ENCODE measurements around the gene LILRA2.
"Not testable (repeated sequence)": the region's sequence is repeated elsewhere in the genome, so short reads cannot be mapped to it uniquely, and the experiment has no call there.

The LILRA2 gene

DNA sequence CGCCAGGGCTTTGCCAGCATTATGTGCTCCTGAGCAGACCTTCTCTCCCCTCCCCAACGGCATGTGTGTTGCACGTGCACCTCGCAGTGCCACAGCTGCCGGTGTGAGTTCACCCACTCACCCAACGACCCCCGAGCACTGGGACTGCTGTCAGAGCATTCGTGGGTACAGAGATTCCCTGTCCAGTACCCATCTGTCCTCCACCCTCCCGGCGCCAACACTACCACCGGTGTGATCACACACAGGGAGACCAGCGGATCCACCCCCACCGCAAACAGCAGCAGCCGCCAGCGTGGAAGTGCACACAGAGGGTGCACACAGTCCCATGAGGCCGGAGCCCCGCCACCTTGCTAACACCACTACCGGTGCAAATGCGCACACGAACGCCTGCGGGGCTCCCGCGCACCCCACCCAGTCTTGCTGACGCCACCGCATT is 35.8 kb downstream of the LILRA2 start:
- no peak for DNase-seq (ENCODE audit: low read depth in 2 of 2)

DNA sequence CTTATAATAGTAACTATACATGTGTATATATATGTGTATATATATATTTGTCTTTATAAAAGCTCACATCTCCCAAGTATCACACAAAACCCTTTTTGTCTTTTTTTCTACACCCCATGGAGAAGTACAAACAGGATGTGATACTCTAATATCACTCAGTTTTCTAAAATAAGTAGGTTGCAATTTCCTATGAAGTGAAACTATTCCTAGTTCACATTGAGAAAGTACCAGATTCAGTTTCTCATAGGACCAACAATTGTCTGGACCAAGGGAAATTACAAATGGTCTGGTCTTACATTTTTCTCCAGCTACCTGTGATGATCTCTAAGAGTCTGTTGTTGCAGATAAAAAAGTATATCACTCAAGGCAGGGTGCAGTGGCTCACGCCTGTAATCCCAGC is 38.8 kb downstream of the LILRA2 start:
- DNase-seq (ENCODE audit: low read depth in 2 of 2): no peak

DNA sequence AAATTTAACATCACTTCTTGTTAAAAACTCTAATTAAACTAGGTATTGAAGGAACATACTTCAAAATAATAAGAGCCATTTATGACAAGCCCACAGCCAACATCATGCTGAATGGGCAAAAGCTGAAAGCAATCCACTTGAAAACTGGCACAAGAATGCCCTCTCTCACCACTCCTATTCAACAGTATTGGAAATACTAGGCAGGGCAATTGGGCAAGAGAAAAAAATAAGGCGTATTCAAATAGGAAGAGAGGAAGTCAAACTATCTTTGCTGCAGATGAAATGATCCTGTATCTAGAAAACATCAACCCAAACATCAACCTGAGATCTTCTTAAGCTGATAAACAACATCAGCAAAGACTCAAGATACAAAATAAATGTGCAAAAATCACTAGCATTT is 41.1 kb downstream of the LILRA2 start:
- DNase-seq (ENCODE audit: low read depth in 2 of 2): no peak

DNA sequence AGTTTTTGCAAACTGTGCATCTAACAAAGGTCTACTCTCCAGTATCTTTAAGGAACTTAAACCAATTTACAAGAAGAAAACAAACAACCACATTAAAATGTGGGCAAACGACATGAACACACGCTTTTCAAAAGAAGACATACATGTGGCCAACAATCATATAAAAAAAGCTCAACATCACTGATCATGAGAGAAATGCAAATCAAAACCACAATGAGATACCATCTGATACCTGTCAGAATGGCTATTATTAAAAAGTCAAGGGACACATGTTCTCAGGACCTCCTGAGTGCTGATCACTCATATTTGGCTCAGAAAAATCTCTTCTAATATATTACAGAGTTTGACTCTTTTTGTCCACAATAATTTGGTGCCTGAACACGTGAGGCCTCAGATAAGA is 42.5 kb downstream of the LILRA2 start:
- DNase-seq (ENCODE audit: low read depth in 2 of 2): no peak

DNA sequence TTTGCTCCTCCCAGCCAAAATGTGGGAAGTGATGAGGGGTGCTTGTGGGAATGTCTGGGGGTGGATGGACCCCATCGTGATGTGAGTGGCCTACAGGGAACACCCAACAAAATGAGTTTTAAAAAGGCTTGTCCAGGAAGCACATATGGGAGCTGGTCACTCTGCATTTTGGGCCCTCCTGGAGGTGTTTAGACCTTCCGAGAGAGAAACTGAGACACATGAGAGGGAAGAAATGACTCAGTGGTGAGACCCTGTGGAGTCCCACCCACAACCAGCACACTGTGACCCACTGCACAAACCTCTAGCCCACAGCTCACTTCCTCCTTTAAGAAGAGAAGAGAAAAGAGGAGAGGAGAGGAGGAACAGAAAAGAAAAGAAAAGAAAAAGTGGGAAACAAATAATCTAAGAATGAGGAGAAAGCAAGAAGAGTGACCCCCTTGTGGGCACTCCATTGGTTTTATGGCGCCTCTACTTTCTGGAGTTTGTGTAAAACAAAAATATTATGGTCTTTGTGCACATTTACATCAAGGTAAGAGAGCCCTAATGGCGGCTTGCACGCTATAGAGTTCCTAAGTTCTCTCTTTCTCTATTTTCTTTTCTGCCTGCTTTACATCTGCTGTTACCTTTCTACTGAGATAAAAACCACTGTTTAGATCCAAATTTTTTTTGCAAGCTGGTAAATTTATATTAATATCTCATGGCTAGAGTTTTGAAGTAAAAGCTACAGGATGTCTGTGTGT is 43.4 kb downstream of the LILRA2 start:
- DNase-seq (ENCODE audit: low read depth in 2 of 2): no peak

DNA sequence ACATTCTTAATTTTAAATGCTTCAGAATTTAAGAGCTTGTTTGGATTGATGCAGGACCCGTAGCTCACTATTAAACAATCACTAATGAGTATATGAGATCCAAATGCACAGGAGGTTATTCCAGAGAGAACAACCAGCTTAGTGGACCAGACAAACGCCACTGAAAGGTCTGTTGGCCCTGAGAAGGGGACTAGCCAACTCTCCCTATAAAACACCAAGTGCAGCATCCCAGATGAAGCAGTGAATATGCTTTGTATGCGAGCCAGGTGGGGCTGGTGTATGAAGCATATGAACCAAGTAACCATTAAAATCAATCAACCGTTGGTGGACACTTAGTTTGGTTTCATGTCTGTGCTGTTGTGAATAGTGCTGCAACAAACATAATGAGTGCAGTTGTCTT is 46.9 kb downstream of the LILRA2 start:
- no peak for DNase-seq (ENCODE audit: low read depth in 2 of 2)

DNA sequence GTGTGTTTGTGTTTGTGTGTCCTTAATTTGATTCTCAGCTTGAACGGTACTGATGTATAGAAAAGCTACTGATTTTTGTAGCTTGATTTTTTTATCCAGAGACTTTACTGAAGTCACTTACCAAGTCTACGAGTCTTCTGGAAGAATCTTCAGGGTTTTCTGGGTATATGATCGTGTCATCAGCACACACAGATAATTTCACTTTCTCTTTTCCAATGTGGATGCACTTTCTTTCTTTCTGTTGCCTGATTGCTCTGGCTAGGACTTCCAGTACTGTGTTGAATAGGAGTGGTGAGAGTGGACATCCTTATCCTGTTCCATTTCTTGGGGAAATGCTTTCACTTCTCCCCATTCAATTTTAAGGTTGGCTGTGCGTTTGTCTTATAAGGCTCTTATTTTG is 48.8 kb downstream of the LILRA2 start:
- DNase-seq (ENCODE audit: low read depth in 2 of 2): no peak

DNA sequence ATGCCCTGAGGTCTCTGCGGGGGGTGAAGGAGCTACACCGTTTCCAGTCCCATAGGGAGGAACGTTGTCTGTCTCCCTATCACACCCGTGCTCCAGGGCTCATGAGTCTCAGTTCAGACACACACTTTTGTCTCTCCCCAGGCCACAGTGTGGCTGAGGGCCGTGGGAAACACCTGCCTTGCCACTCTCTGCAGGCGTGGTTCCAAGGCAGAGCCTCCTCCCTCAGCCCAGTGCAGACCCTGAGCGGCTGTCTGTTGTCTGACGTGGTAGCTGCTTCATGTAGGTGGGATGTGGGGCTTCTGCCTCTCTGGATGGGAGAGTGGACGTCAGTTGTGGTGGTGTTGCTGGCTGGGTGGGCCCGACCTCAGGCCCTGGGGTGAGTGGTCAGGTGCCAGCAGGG is 50.6 kb downstream of the LILRA2 start:
- not testable (repeated sequence) for DNase-seq (ENCODE audit: low read depth in 2 of 2)

DNA sequence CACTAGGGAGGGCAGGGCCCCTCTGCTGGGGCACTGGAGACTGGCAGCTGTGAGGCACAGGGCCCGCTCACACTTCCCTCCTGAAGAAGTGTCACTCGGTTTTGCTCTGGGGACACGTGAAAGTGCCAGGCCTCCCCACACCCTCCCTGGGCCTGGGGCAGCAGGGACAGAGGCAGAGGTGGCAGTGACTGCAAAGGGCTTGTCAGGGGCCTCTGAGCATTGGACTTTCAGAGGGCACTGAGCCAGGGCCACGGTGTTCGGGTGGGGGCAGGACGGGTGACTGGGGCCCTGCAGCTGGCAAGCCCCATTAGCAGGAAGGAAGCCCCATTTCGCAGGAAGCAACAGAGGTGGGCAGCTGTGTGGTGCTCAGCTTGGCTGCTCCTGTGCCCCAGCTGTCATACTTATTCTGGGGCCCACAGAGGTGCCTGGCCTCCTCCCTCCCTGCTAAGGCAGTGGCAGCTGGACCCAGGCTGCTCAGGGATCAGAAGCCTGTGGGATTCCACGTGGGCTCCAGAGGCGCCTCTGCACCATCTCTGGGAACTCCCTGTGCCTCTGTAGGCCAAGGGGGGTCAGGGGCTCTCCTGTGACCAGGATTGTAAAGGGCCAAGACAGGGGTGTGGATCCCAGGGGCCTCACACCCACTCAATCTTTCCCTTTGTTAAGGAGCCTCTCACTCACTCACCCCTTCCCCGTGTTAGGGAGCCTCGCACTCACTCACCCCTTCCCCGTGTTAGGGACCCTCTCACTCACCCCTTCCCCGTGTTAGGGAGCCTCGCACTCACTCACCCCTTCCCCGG is 51.5 kb downstream of the LILRA2 start:
- DNase-seq (ENCODE audit: low read depth in 2 of 2): not testable (repeated sequence)

DNA sequence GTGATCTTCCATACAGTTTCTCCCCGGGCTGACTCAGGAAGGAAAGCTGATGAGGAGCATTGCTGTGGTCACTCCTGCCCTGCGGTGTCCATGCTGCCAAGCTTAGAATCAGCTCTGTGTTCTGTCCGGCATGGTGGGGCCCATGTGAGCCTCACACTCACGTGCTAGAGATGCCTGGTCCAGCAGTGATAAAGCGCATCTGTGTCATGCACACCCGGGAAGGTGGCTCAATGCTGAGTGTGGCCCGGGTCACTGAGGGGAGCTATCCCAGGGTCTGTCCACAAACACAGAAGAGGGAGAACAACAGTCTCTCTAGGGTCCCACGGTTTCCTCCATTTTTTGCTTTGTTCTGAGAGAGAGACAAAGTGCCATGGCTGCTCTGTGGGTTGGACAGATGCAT is 53.2 kb downstream of the LILRA2 start:
- DNase-seq (ENCODE audit: low read depth in 2 of 2): no peak

DNA sequence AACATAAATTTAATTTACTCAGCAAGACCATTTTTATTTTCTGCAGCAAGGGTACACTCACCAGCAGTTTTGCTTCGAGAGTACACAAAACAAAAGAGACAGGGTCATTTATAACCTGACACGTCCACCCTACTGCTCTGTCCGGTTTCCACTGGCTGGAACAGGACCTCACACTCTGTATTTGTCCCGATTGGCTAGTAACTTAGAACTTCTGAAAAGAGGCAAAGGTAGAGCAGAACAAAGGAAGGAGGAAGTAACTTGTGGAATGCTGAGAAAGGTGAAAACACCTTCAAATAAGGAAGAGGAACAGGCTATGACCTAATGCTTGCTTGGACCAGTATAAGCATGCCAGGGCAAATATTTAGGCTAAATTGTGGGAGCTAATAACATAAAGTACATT is 54.3 kb downstream of the LILRA2 start:
- not testable (repeated sequence) for DNase-seq (ENCODE audit: low read depth in 2 of 2)

DNA sequence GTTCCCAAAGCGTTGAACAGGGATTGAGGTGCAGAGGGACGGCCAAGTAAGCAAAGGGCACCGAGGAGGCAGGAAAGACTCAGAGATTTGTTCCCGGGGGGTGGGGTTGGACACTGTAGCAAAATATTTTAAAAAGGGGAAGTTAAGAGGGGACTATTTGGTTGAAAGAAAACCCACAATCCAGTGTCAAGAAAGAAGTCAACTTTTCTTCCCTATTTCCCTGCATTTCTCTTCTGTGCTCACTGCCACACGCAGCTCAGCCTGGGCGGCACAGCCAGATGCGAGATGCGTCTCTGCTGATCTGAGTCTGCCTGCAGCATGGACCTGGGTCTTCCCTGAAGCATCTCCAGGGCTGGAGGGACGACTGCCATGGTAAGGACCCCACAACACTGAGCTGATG is 56.7 kb downstream of the LILRA2 start, which contains the start of gene LILRB1:
LILRB1 (plus strand) TSS at position 223 of the 400 bp plus-strand sequence. CDS start 590 bp downstream, outside the sequence.
- not testable (repeated sequence) for DNase-seq (ENCODE audit: low read depth in 2 of 2)

DNA sequence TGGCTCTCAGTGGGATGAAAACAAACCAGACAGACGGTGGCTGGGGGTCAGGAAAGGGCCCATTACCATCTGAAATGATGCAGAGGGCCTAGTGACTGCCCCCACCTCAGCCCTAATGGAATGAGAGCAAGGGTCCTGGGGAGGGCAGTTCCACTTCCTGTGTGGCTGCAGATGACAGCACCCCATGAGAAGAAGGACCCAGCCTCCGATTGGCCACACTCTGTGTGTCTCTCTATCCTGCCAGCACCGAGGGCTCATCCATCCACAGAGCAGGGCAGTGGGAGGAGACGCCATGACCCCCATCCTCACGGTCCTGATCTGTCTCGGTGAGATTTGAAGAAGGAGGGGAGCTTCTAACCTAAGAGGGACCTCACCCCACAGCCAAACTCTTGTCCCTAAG is 57.2 kb downstream of the LILRA2 start:
- no peak for DNase-seq (ENCODE audit: low read depth in 2 of 2)

DNA sequence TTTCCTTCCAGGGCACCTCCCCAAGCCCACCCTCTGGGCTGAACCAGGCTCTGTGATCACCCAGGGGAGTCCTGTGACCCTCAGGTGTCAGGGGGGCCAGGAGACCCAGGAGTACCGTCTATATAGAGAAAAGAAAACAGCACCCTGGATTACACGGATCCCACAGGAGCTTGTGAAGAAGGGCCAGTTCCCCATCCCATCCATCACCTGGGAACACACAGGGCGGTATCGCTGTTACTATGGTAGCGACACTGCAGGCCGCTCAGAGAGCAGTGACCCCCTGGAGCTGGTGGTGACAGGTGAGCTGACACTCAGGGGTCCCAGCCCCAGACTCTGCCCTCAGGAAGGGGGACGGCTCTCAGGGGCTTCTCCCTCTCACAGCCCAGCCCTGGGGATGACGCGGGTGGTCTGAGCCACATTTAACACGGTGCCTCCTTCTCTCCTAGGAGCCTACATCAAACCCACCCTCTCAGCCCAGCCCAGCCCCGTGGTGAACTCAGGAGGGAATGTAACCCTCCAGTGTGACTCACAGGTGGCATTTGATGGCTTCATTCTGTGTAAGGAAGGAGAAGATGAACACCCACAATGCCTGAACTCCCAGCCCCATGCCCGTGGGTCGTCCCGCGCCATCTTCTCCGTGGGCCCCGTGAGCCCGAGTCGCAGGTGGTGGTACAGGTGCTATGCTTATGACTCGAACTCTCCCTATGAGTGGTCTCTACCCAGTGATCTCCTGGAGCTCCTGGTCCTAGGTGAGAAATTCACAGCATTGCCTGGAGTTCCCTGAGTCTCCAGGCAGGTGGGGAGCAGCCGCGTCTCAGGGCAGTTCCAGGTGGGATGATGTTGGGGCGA is 58.1 kb downstream of the LILRA2 start:
- not testable (repeated sequence) for DNase-seq (ENCODE audit: low read depth in 2 of 2)

DNA sequence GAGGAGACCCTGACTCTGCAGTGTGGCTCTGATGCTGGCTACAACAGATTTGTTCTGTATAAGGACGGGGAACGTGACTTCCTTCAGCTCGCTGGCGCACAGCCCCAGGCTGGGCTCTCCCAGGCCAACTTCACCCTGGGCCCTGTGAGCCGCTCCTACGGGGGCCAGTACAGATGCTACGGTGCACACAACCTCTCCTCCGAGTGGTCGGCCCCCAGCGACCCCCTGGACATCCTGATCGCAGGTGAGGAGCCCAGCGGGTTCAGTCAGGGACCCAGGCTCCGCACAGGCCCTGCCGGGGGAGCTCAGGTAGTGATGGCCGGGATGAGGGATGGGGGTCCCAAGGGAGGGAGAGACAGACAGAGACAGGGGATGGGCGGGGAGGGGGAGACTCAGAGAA is 58.9 kb downstream of the LILRA2 start:
- DNase-seq (ENCODE audit: low read depth in 2 of 2): not testable (repeated sequence)

DNA sequence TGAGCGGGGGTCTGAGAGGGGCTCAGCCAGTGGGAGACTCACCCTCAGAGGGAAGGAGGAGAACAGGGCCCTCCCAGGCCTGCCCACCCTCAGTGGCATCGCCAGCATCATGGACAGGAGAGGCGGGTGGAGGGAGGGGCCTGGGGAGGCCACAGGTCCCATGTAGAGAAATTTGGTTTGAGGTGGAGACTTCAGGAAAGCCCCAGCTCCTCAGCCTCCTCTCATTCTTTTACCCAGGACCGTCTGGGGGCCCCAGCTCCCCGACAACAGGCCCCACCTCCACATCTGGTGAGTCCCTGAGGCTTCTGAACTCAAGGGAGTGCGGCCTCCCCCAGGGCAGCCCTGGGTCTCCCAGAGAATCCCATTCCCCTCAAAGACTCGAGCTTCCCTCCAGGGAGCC is 59.8 kb downstream of the LILRA2 start:
- no peak for DNase-seq (ENCODE audit: low read depth in 2 of 2)

DNA sequence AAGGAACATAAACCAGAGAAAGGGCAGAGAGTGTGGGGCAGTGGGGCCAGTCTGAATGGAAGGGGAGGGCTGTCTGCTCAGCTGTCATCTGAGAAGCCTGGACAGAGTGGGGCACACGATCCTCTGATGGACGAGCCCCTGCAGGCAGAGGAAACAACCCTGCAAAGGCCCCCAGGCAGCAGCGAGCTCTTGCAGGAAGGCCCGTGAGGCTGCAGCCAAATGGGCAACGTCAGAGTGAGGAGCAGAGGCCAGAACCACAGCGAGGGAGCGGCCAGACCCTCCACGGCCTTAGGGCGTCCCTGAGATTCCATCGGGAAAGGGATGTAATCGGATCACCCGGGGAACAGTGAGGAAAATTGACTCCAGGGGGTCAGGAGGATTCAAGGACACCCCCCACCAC is 62.5 kb downstream of the LILRA2 start:
- DNase-seq (ENCODE audit: low read depth in 2 of 2): not testable (repeated sequence)

DNA sequence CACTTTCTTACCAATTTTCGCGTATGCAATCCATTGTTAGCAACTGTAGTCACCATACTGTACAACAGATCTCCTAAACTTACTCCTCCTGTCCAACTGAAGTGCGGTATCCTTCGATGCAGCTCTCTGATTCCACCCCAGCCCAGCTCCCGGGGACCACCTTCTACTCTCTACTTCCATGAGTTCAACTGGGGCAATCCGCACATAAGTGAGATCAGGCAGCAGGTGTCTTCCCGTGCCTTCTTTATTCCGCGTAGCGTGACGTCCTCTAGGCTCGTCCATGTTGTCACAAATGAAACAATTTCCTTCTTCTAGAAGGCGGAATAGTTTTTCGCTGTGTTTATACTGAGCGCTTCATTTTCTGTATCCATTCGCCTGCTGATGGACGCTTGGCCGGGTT is 65.1 kb downstream of the LILRA2 start:
- no peak for DNase-seq (ENCODE audit: low read depth in 2 of 2)

Data from fibroblast of skin of left biceps (primary cell).